ENCODE measurements around the gene TNP2.
"Not testable (repeated sequence)": the region's sequence is repeated elsewhere in the genome, so short reads cannot be mapped to it uniquely, and the experiment has no call there.

Gene TNP2

DNA sequence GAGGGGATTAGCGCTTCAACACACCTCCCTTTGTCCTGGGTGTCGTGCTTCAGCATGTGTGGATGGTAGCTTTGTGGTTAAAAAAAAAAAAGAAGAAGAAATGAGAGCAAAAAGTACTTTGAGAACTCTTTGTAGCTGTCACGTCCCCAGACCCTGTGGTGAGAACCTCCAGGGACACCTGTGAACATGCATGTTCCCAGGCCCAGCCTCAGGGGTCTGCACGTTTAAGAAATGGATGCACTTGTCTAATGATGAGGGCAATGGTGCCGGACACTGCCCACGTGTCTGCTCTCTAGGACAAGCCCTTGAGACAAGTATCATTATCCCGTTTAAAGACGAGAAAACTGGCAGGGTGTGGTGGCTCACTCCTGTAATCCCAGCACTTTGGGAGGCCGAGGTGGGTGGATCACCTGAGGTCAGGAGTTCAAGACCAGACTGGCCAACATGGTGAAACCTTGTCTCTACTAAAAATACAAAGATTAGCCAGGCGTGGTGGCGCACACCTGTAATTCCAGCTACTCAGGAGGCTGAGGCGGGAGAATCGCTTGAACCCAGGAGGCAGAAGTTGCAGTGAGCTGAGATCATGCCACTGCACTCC, 29.9 kb upstream of the TNP2 start:
- not testable (repeated sequence) for H3K9ac ChIP-seq (ENCODE audit: low read length); H3K4me3 ChIP-seq (ENCODE audit: low read depth, low read length); H3K9me3 ChIP-seq (ENCODE audit: control insufficient read depth, insufficient read depth, low read depth, low read length); H3K27ac ChIP-seq (ENCODE audit: low read depth, low read length); H3K27me3 ChIP-seq (ENCODE audit: control insufficient read depth, insufficient read depth, low read length); H3K36me3 ChIP-seq (ENCODE audit: control insufficient read depth, insufficient read depth, low read length)
- peaks cover 21% of the 10 kb centered on the region for H3K4me1 ChIP-seq (ENCODE audit: control insufficient read depth, insufficient read depth, low read length)

- H3K36me3 ChIP-seq (ENCODE audit: control insufficient read depth, insufficient read depth, low read length) = no peaks in the 10 kb centered on the region
- no peaks in the 10 kb centered on the region for H3K27me3 ChIP-seq (ENCODE audit: control insufficient read depth, insufficient read depth, low read length)
- no peak overlapping the region for H3K27ac ChIP-seq (ENCODE audit: low read depth, low read length)
- H3K4me3 ChIP-seq (ENCODE audit: low read depth, low read length) = no peak overlapping the region
- H3K9ac ChIP-seq (ENCODE audit: low read length) = no peak overlapping the region
- H3K4me1 ChIP-seq (ENCODE audit: control insufficient read depth, insufficient read depth, low read length) = peaks cover 21% of the 10 kb centered on the region
- H3K9me3 ChIP-seq (ENCODE audit: control insufficient read depth, insufficient read depth, low read depth, low read length) = no peaks in the 10 kb centered on the region
Observed at GRCh38 chr16:11298143-11298900, 29.2 kb upstream of the TNP2 start.

DNA sequence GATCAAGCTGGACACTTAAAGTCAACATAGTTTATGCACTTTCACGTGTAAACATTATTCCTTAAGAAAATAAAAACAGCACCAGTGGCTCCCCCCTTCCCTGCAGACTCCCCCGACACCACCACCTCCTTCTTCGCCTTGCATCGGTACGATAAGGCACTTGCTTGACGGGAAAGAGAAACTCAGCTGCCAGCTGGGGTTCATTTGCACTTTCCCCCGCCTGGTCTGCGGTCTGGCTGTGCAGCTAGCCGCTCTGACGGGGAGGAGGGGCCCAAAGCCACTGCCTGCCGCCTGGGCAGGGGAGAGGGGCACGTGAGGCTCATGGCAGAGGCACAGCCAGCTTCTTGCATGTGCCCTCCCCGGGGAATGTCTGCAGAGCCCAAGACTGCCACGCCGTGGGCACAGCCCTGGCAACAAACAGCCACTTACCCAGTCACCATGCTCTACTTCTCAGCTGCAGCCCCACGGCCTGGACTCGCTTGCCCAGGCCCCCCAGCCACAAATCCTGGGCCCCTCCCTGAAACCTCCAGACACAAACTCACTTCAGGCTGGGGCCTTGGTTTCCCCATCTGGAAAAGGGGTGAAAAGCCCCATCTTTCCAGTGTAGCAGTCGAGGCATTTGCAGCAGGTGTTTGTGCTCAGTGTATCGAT, 28.5 kb upstream of the TNP2 start:
- Histone ChIP-seq H3K4me3 (ENCODE audit: low read depth, low read length) (no peak overlapping the region), H3K36me3 (ENCODE audit: control insufficient read depth, insufficient read depth, low read length) (no peaks in the 10 kb centered on the region), H3K27ac (ENCODE audit: low read depth, low read length) (no peak overlapping the region), H3K9ac (ENCODE audit: low read length) (no peak overlapping the region), H3K27me3 (ENCODE audit: control insufficient read depth, insufficient read depth, low read length) (no peaks in the 10 kb centered on the region), H3K4me1 (ENCODE audit: control insufficient read depth, insufficient read depth, low read length) (peaks cover 23% of the 10 kb centered on the region), H3K9me3 (ENCODE audit: control insufficient read depth, insufficient read depth, low read depth, low read length) (no peaks in the 10 kb centered on the region)

GRCh38 chr16:11296706-11297491, 27.8 kb upstream of the TNP2 start:
- no peaks in the 10 kb centered on the region for H3K36me3 ChIP-seq (ENCODE audit: control insufficient read depth, insufficient read depth, low read length)
- H3K4me3 ChIP-seq (ENCODE audit: low read depth, low read length) = no peak overlapping the region
- no peaks in the 10 kb centered on the region for H3K27me3 ChIP-seq (ENCODE audit: control insufficient read depth, insufficient read depth, low read length)
- peaks cover 23% of the 10 kb centered on the region for H3K4me1 ChIP-seq (ENCODE audit: control insufficient read depth, insufficient read depth, low read length)
- no peaks in the 10 kb centered on the region for H3K9me3 ChIP-seq (ENCODE audit: control insufficient read depth, insufficient read depth, low read depth, low read length)
- H3K9ac ChIP-seq (ENCODE audit: low read length) = no peak overlapping the region
- H3K27ac ChIP-seq (ENCODE audit: low read depth, low read length) = no peak overlapping the region

- H3K27ac ChIP-seq (ENCODE audit: low read depth, low read length) = no peak overlapping the region
- no peaks in the 10 kb centered on the region for H3K27me3 ChIP-seq (ENCODE audit: control insufficient read depth, insufficient read depth, low read length)
- peaks cover 27% of the 10 kb centered on the region for H3K4me1 ChIP-seq (ENCODE audit: control insufficient read depth, insufficient read depth, low read length)
- H3K4me3 ChIP-seq (ENCODE audit: low read depth, low read length) = no peak overlapping the region
- H3K36me3 ChIP-seq (ENCODE audit: control insufficient read depth, insufficient read depth, low read length) = no peaks in the 10 kb centered on the region
- no peaks in the 10 kb centered on the region for H3K9me3 ChIP-seq (ENCODE audit: control insufficient read depth, insufficient read depth, low read depth, low read length)
- H3K9ac ChIP-seq (ENCODE audit: low read length) = no peak overlapping the region
Observed at GRCh38 chr16:11296351-11296705, 27.2 kb upstream of the TNP2 start.

- no peak overlapping the region for H3K4me3 ChIP-seq (ENCODE audit: low read depth, low read length)
- peaks cover 33% of the 10 kb centered on the region for H3K4me1 ChIP-seq (ENCODE audit: control insufficient read depth, insufficient read depth, low read length)
- H3K27ac ChIP-seq (ENCODE audit: low read depth, low read length) = no peak overlapping the region
Observed at GRCh38 chr16:11295672-11296071, 26.5 kb upstream of the TNP2 start.

DNA sequence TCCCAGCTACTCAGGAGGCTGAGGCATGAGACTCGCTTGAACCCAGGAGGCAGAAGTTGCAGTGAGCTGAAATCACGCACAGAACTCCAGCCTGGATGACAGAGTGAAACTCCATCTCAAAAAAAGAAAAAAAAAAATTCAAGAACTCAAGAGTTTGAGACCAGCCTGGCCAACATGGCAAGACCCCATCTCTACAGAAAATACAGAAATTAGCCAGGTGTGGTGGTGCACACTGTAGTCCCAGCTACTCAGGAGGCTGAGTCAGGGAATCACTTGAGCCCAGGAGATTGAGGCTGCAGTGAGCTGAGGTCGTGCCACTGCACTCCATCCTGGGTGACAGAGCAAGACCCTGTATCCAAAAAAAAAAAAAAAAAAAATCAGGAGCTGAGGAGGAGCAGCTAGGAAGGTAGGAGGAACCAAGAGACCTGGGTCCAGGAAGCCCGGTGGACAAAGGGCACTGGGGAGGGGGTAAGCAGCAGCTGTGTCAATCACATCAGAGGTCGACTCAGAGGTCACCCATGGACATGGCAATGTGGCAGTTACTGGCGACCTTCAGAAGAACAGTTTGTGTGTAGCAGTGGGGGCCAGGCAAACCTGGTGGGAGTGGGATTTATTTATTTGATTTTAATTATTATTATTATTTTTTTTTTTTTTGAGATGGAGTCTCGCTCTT, 23.1 kb upstream of the TNP2 start:
- Histone ChIP-seq H3K27ac (ENCODE audit: low read depth, low read length) (no peak overlapping the region), H3K4me1 (ENCODE audit: control insufficient read depth, insufficient read depth, low read length) (peaks cover 25% of the 10 kb centered on the region), H3K4me3 (ENCODE audit: low read depth, low read length) (no peak overlapping the region), H3K9ac (ENCODE audit: low read length) (no peak overlapping the region), H3K9me3 (ENCODE audit: control insufficient read depth, insufficient read depth, low read depth, low read length) (no peaks in the 10 kb centered on the region), H3K36me3 (ENCODE audit: control insufficient read depth, insufficient read depth, low read length) (no peaks in the 10 kb centered on the region), H3K27me3 (ENCODE audit: control insufficient read depth, insufficient read depth, low read length) (no peaks in the 10 kb centered on the region)

More at GRCh38 chr16:11295672-11296071, 26.5 kb upstream of the TNP2 start:
- Histone ChIP-seq H3K36me3 (ENCODE audit: control insufficient read depth, insufficient read depth, low read length) (no peaks in the 10 kb centered on the region), H3K27me3 (ENCODE audit: control insufficient read depth, insufficient read depth, low read length) (no peaks in the 10 kb centered on the region), H3K9ac (ENCODE audit: low read length) (no peak overlapping the region), H3K9me3 (ENCODE audit: control insufficient read depth, insufficient read depth, low read depth, low read length) (no peaks in the 10 kb centered on the region)

- no peaks in the 10 kb centered on the region for H3K27me3 ChIP-seq (ENCODE audit: control insufficient read depth, insufficient read depth, low read length)
- no peak overlapping the region for H3K9ac ChIP-seq (ENCODE audit: low read length)
- H3K27ac ChIP-seq (ENCODE audit: low read depth, low read length) = no peak overlapping the region
- H3K4me1 ChIP-seq (ENCODE audit: control insufficient read depth, insufficient read depth, low read length) = peaks cover 16% of the 10 kb centered on the region; the same call in 1 of the 2 replicates
- H3K36me3 ChIP-seq (ENCODE audit: control insufficient read depth, insufficient read depth, low read length) = no peaks in the 10 kb centered on the region
- no peaks in the 10 kb centered on the region for H3K9me3 ChIP-seq (ENCODE audit: control insufficient read depth, insufficient read depth, low read depth, low read length)
- H3K4me3 ChIP-seq (ENCODE audit: low read depth, low read length) = no peak overlapping the region
Observed at GRCh38 chr16:11291091-11291703, 22.1 kb upstream of the TNP2 start.

- no peak overlapping the region for H3K27ac ChIP-seq (ENCODE audit: low read depth, low read length)
- no peaks in the 10 kb centered on the region for H3K27me3 ChIP-seq (ENCODE audit: control insufficient read depth, insufficient read depth, low read length)
- no peaks in the 10 kb centered on the region for H3K9me3 ChIP-seq (ENCODE audit: control insufficient read depth, insufficient read depth, low read depth, low read length)
- H3K4me3 ChIP-seq (ENCODE audit: low read depth, low read length) = no peak overlapping the region
- H3K9ac ChIP-seq (ENCODE audit: low read length) = no peak overlapping the region
- H3K36me3 ChIP-seq (ENCODE audit: control insufficient read depth, insufficient read depth, low read length) = no peaks in the 10 kb centered on the region
- H3K4me1 ChIP-seq (ENCODE audit: control insufficient read depth, insufficient read depth, low read length) = peaks cover 16% of the 10 kb centered on the region; the same call in 1 of the 2 replicates
Observed at GRCh38 chr16:11290102-11290893, 21.2 kb upstream of the TNP2 start.

DNA sequence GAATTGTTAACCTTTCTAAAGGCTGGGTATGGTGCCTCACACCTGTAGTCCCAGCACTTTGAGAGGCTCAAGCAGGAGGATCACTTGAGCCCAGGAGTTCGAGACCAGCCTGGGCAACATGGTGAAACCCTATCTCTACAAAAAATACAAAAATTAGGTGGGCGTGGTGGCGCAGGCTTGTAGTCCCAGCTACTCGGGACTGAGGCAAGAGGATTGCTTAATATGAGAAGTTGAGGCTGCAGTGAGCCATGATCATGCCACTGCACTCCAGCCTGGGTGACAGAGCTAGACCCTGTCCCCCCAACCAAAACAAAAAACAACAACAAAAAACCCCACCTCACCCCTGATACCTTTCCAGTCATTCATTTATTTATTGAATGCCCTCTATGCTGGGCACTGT, 20.6 kb upstream of the TNP2 start:
- not testable (repeated sequence) for H3K9ac ChIP-seq (ENCODE audit: low read length); H3K9me3 ChIP-seq (ENCODE audit: control insufficient read depth, insufficient read depth, low read depth, low read length); H3K27ac ChIP-seq (ENCODE audit: low read depth, low read length); H3K36me3 ChIP-seq (ENCODE audit: control insufficient read depth, insufficient read depth, low read length); H3K27me3 ChIP-seq (ENCODE audit: control insufficient read depth, insufficient read depth, low read length); H3K4me3 ChIP-seq (ENCODE audit: low read depth, low read length)
- peaks cover 16% of the 10 kb centered on the region; the same call in 1 of the 2 replicates for H3K4me1 ChIP-seq (ENCODE audit: control insufficient read depth, insufficient read depth, low read length)
